Neuronal stem cell (in vitro differentiated cells): ENCODE results near the gene FAH.

Experiments
- DNase-seq: peaks from one replicate; pipeline ENCODE4 v3.0.0-alpha.2; 2013; ENCODE audit warnings: low spot score
- H2AFZ ChIP-seq: one replicate; pipeline ENCODE4 v1.6.1; 2013; ENCODE audit warnings: mild to moderate bottlenecking, low read length, inconsistent platforms
- H2AK5ac ChIP-seq: 2 replicates; pipeline ENCODE4 v1.6.1; 2013; ENCODE audit warnings: low read depth, mild to moderate bottlenecking, inconsistent platforms, low read length, moderate library complexity, mixed read lengths
- H2BK120ac ChIP-seq: 2 replicates; pipeline ENCODE4 v1.6.1; 2013; ENCODE audit warnings: low read depth, mild to moderate bottlenecking, inconsistent platforms, low read length, moderate library complexity, mixed read lengths
- H2BK12ac ChIP-seq: one replicate; pipeline ENCODE4 v1.6.1; 2013; ENCODE audit warnings: low read length, inconsistent platforms
- H2BK15ac ChIP-seq: 2 replicates; pipeline ENCODE4 v1.6.1; 2013; ENCODE audit warnings: mild to moderate bottlenecking, low read length, inconsistent platforms, mixed read lengths
- H2BK5ac ChIP-seq: one replicate; pipeline ENCODE4 v1.6.1; 2013; ENCODE audit warnings: inconsistent platforms, mild to moderate bottlenecking, low read length, moderate library complexity
- H3K14ac ChIP-seq: one replicate; pipeline ENCODE4 v1.6.1; 2013; ENCODE audit warnings: low read length, inconsistent platforms
- H3K18ac ChIP-seq: 2 replicates; pipeline ENCODE4 v1.6.1; 2013; ENCODE audit warnings: low read length, inconsistent platforms
- H3K23ac ChIP-seq: 2 replicates; pipeline ENCODE4 v1.6.1; 2013; ENCODE audit warnings: low read depth, mild to moderate bottlenecking, mixed read lengths, low read length, inconsistent platforms; ENCODE audit not compliant: poor library complexity
- H3K27ac ChIP-seq: replicated peaks from 3 replicates; pipeline ENCODE4 v1.5.1; 2013; ENCODE audit warnings: low read length, inconsistent platforms
- H3K27me3 ChIP-seq, 3 experiments: 2 replicates each; pipeline ENCODE4 v1.6.1; 2013; ENCODE audit warnings: low read length in 3 of 3, mild to moderate bottlenecking in 2 of 3, inconsistent platforms in 1 of 3, low read depth in 1 of 3, mixed read lengths in 1 of 3, moderate library complexity in 1 of 3; ENCODE audit not compliant: control insufficient read depth in 3 of 3, insufficient read depth in 3 of 3
- H3K36me3 ChIP-seq, 2 donors: replicated peaks in 1 of 2; 2 replicates each; pipeline ENCODE4 v1.6.1; 2013; ENCODE audit warnings: low read length in 2 of 2; ENCODE audit not compliant: control insufficient read depth in 2 of 2, insufficient read depth in 2 of 2
- H3K4ac ChIP-seq: 2 replicates; pipeline ENCODE4 v1.6.1; 2013; ENCODE audit warnings: inconsistent platforms, mild to moderate bottlenecking, low read length, moderate library complexity
- H3K4me1 ChIP-seq, 2 donors: 1 replicate in 1 of 2; 2 replicates in 1 of 2; pipeline ENCODE4 v1.6.1; 2013; ENCODE audit warnings: low read length in 2 of 2, low read depth in 1 of 2; ENCODE audit not compliant: control insufficient read depth in 2 of 2, insufficient read depth in 1 of 2
- H3K4me2 ChIP-seq: one replicate; pipeline ENCODE4 v1.6.1; 2013; ENCODE audit warnings: mild to moderate bottlenecking, low read length, inconsistent platforms; ENCODE audit not compliant: insufficient read depth, poor library complexity, severe bottlenecking
- H3K4me3 ChIP-seq, 2 donors: 2 replicates each; pipeline ENCODE4 v1.5.1; 2013; ENCODE audit warnings: low read length in 2 of 2, mild to moderate bottlenecking in 2 of 2, inconsistent platforms in 1 of 2, moderate library complexity in 1 of 2
- H3K79me1 ChIP-seq: one replicate; pipeline ENCODE4 v1.6.1; 2013; ENCODE audit warnings: low read depth, mild to moderate bottlenecking, inconsistent platforms, low read length, moderate library complexity
- H3K9ac ChIP-seq: one replicate; pipeline ENCODE4 v1.6.1; 2013; ENCODE audit warnings: mild to moderate bottlenecking, low read depth, low read length, inconsistent platforms; ENCODE audit not compliant: poor library complexity
- H3K9me3 ChIP-seq, 2 donors: replicated peaks in 1 of 2; 2 replicates each; pipeline versions ENCODE3 to v1.6.1; 2013; ENCODE audit warnings: low read length in 2 of 2, mild to moderate bottlenecking in 2 of 2, inconsistent platforms in 1 of 2, low read depth in 1 of 2, mixed read lengths in 1 of 2, moderate library complexity in 1 of 2; ENCODE audit not compliant: control insufficient read depth in 2 of 2, insufficient read depth in 1 of 2
- H4K8ac ChIP-seq: one replicate; pipeline ENCODE4 v1.6.1; 2013; ENCODE audit warnings: low read depth, mild to moderate bottlenecking, inconsistent platforms, low read length, moderate library complexity
- H4K91ac ChIP-seq: one replicate; pipeline ENCODE4 v1.6.1; 2013; ENCODE audit warnings: low read length, low read depth, mild to moderate bottlenecking, inconsistent platforms; ENCODE audit not compliant: poor library complexity
- WGBS, 2 donors: extraction: QIAGEN DNeasy Blood & Tissue Kit; methylation state at CpG; one replicate each; pipeline ENCODE4 v1.1.7; 2013; ENCODE audit warnings: missing lambda C conversion rate in 2 of 2, mixed read lengths in 1 of 2; ENCODE audit not compliant: insufficient read length in 2 of 2, insufficient replicate concordance in 1 of 2; ENCODE audit errors: extremely low coverage in 2 of 2; 5-methylcytosine and 5-hydroxymethylcytosine counted together

Gene FAH

DNA sequence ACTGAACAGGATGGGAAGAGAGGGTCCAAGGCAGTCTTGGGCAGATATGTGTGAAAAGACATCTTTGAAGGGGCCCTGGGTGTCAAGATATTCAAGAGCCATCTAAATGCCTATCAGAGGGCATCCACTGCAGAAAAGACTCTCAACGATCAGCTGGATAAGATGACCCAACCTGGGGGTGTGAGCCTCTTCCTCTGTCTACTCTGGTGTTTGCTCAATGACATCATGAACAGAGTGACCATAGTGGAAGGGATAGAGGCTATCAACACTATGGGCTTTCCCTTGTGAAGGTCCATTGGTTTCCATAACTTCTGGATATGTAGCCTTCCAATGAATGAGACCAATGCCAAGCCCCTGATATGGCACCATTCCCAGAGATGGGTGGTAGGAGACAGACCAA, 42.1 kb downstream of the FAH start:
- no peak overlapping the region for H3K4me2 ChIP-seq
- H4K91ac ChIP-seq: no peak overlapping the region
- H2BK15ac ChIP-seq: no peak overlapping the region
- no peak overlapping the region for H3K9ac ChIP-seq
- H2AFZ ChIP-seq: no peak overlapping the region
- H2AK5ac ChIP-seq: no peak overlapping the region
- no peaks in the 10 kb centered on the region for H3K79me1 ChIP-seq
- H3K4ac ChIP-seq: no peak overlapping the region
- no CpG with 5 or more reads among the region's 1 CpG for WGBS, 2 donors
- no peak overlapping the region for H2BK120ac ChIP-seq
- no peak for DNase-seq
- H3K4me3 ChIP-seq: no peak overlapping the region
- H3K18ac ChIP-seq: no peak overlapping the region
- H3K27ac ChIP-seq: no peak overlapping the region
- no peaks in the 10 kb centered on the region for H3K9me3 ChIP-seq
- H3K4me1 ChIP-seq: peaks cover 0 to 3% of the 10 kb centered on the region in 2 donors
- peaks cover 0 to 23% (median 0%) of the 10 kb centered on the region in 3 experiments for H3K27me3 ChIP-seq
- no peak overlapping the region for H4K8ac ChIP-seq
- no peaks in the 10 kb centered on the region for H3K36me3 ChIP-seq
- H2BK5ac ChIP-seq: no peak overlapping the region
- H2BK12ac ChIP-seq: no peak overlapping the region
- H3K14ac ChIP-seq: no peak overlapping the region
- H3K23ac ChIP-seq: no peak overlapping the region

GRCh38 chr15:80199366-80199765, 46.6 kb downstream of the FAH start:
- DNase-seq: no peak
- H2BK120ac ChIP-seq: no peak overlapping the region
- no peak overlapping the region for H3K4ac ChIP-seq
- H3K9me3 ChIP-seq: no peaks in the 10 kb centered on the region
- no peak overlapping the region for H3K27ac ChIP-seq
- H3K36me3 ChIP-seq: no peaks in the 10 kb centered on the region
- H3K23ac ChIP-seq: no peak overlapping the region
- no CpG with 5 or more reads among the region's 2 CpGs for WGBS, 2 donors
- peaks cover 0 to 1% of the 10 kb centered on the region in 2 donors for H3K4me1 ChIP-seq
- H3K18ac ChIP-seq: no peak overlapping the region
- no peak overlapping the region for H4K8ac ChIP-seq
- no peak overlapping the region for H3K4me3 ChIP-seq
- H2AK5ac ChIP-seq: no peak overlapping the region
- no peak overlapping the region for H2BK15ac ChIP-seq
- peaks cover 0 to 23% (median 0%) of the 10 kb centered on the region in 3 experiments for H3K27me3 ChIP-seq
- H2BK5ac ChIP-seq: no peak overlapping the region
- no peak overlapping the region for H2AFZ ChIP-seq
- H3K79me1 ChIP-seq: no peaks in the 10 kb centered on the region
- H3K4me2 ChIP-seq: no peak overlapping the region
- H3K9ac ChIP-seq: no peak overlapping the region
- H3K14ac ChIP-seq: no peak overlapping the region
- no peak overlapping the region for H4K91ac ChIP-seq
- no peak overlapping the region for H2BK12ac ChIP-seq

GRCh38 chr15:80199869-80200268, 47.1 kb downstream of the FAH start:
- Histone ChIP-seq H3K14ac (no peak overlapping the region), H2AK5ac (no peak overlapping the region), H2AFZ (no peak overlapping the region), H3K27me3 (peaks cover 0 to 23% (median 0%) of the 10 kb centered on the region in 3 experiments), H3K23ac (no peak overlapping the region), H3K27ac (no peak overlapping the region), H4K91ac (no peak overlapping the region), H3K4me2 (no peak overlapping the region), H3K4me1 (peaks cover 0 to 1% of the 10 kb centered on the region in 2 donors), H2BK5ac (no peak overlapping the region), H2BK120ac (no peak overlapping the region), H3K79me1 (no peaks in the 10 kb centered on the region), H2BK12ac (no peak overlapping the region), H2BK15ac (no peak overlapping the region), H3K4me3 (no peak overlapping the region), H3K9ac (no peak overlapping the region), H3K18ac (no peak overlapping the region), H3K9me3 (no peaks in the 10 kb centered on the region), H3K36me3 (no peaks in the 10 kb centered on the region), H4K8ac (no peak overlapping the region), H3K4ac (no peak overlapping the region)
- no peak for DNase-seq
- no CpG with 5 or more reads among the region's 3 CpGs for WGBS, 2 donors

DNA sequence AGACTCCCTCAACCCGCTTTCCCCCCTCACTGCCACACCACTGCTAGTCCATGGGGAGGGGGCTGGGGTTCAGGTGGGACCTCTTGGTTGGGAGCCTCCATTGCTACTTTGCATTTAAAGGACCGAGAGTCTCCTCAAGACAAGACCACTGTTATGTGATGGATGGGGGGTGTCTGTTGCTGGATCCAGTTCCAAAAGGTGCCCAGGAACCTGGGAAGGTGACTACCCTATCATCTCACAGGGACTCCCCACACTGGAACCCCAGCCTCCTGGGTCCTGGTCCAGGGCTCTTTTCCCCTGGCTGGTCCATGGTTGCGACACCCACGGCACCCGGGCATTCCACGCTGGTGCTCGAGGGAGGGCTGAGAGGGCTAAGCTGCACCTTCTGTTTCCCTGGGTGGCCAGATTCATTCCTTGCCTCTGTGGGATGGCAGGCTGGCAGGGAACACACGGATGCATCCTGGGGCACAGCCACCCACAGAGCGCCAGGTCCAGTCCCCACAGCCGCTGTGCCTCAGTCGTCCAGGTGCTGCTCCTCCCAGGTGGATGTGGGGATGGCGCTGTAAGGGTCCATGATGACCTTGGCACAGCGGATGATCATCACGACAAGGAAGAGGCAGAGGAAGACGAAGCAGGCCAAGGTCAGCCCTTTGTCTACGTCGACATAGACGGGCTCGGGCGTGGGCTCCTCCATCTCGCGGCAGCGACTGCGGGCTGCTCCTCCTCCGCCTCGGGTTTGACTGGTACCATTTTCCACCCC, 48.6 kb downstream of the FAH start:
- Histone ChIP-seq H2BK5ac (no peak overlapping the region), H3K4ac (no peak overlapping the region), H3K14ac (peak overlapping the region; percentile 85), H3K27me3 (peaks cover 0 to 16% (median 0%) of the 10 kb centered on the region in 3 experiments), H3K23ac (peak overlapping the region; percentile 95), H3K4me1 (peaks cover 0 to 1% of the 10 kb centered on the region in 2 donors), H2BK120ac (peak overlapping the region; percentile 21), H3K9ac (no peak overlapping the region), H3K79me1 (no peaks in the 10 kb centered on the region), H3K27ac (no peak overlapping the region), H2BK12ac (peak overlapping the region; percentile 22), H3K9me3 (no peaks in the 10 kb centered on the region), H2AFZ (no peak overlapping the region), H3K18ac (peak overlapping the region; percentile 46), H4K8ac (no peak overlapping the region), H2AK5ac (peak overlapping the region; percentile 47), H3K4me2 (no peak overlapping the region), H2BK15ac (peak overlapping the region; percentile 84), H4K91ac (no peak overlapping the region), H3K36me3 (no peaks in the 10 kb centered on the region), H3K4me3 (no peak overlapping the region)
- DNase-seq: no peak
- no CpG with 5 or more reads among the region's 26 CpGs for WGBS, 2 donors
